SK-N-SH treated with all-trans-retinoic acid at 6 μM for 48 hours (cell line): ENCODE measurements around the gene ERN1.
"Not testable (repeated sequence)": the region's sequence is repeated elsewhere in the genome, so short reads cannot be mapped to it uniquely, and the experiment has no call there.

ENCODE experiments used
- ATAC-seq: fragments of 200-7000 bp; cut with Tn5 transposase; 3 replicates; pipeline ENCODE4 v1.9.1; 2020; ENCODE audit warnings: mild to moderate bottlenecking, moderate library complexity
- ARNTL ChIP-seq: fragments of 450-650 bp; formaldehyde crosslinking; IDR thresholded peaks from 2 replicates; pipeline ENCODE4 v1.5.0; 2020; ENCODE audit warnings: low read depth, mild to moderate bottlenecking, moderate library complexity, borderline replicate concordance
- BACH2 ChIP-seq: fragments of 250-450 bp; sonication (Bioruptor Pico); IDR thresholded peaks from 2 replicates; pipeline ENCODE4 v1.9.0; 2021; ENCODE audit warnings: mild to moderate bottlenecking, borderline replicate concordance
- CREB5 ChIP-seq: fragments of 250-450 bp; sonication (Bioruptor Pico); IDR thresholded peaks from 2 replicates; pipeline ENCODE4 v1.5.1; 2020; ENCODE audit warnings: low read depth, mild to moderate bottlenecking, moderate library complexity
- CSDC2 ChIP-seq: fragments of 250-450 bp; sonication (Bioruptor Pico); IDR thresholded peaks from 2 replicates; pipeline ENCODE4 v1.5.0; 2020; ENCODE audit warnings: mild to moderate bottlenecking, moderate library complexity
- CSRNP3 ChIP-seq: fragments of 250-450 bp; sonication (Bioruptor Pico); IDR thresholded peaks from 2 replicates; pipeline ENCODE4 v1.5.1; 2021; ENCODE audit warnings: mild to moderate bottlenecking, moderate library complexity
- ESRRG ChIP-seq: fragments of 250-450 bp; sonication (Bioruptor Pico); IDR thresholded peaks from 2 replicates; pipeline ENCODE4 v1.6.1; 2021; ENCODE audit warnings: mild to moderate bottlenecking
- GLIS3 ChIP-seq: fragments of 250-450 bp; sonication (Bioruptor Pico); IDR thresholded peaks from 2 replicates; pipeline ENCODE4 v1.5.0; 2020; ENCODE audit warnings: mild to moderate bottlenecking, moderate library complexity
- ISL1 ChIP-seq: fragments of 250-450 bp; sonication (Bioruptor Pico); IDR thresholded peaks from 2 replicates; pipeline ENCODE4 v2.1.2; 2022; ENCODE audit warnings: mild to moderate bottlenecking, moderate library complexity
- OSR1 ChIP-seq: fragments of 250-450 bp; sonication (Bioruptor Pico); IDR thresholded peaks from 2 replicates; pipeline ENCODE4 v1.8.0; 2022; ENCODE audit warnings: moderate library complexity, mild to moderate bottlenecking, inconsistent platforms
- PATZ1 ChIP-seq: fragments of 250-450 bp; sonication (Bioruptor Pico); IDR thresholded peaks from 2 replicates; pipeline ENCODE4 v1.8.0; 2020; ENCODE audit warnings: mild to moderate bottlenecking, moderate library complexity, borderline replicate concordance
- PPARA ChIP-seq: fragments of 250-450 bp; sonication (Bioruptor Pico); IDR thresholded peaks from 2 replicates; pipeline ENCODE4 v1.5.0; 2020; ENCODE audit warnings: mild to moderate bottlenecking, borderline replicate concordance
- RARB ChIP-seq: fragments of 250-450 bp; sonication (Bioruptor Pico); IDR thresholded peaks from 2 replicates; pipeline ENCODE4 v1.8.0; 2021; ENCODE audit warnings: mild to moderate bottlenecking, moderate library complexity
- SNAI2 ChIP-seq: fragments of 250-450 bp; sonication (Bioruptor Pico); IDR thresholded peaks from 2 replicates; pipeline ENCODE4 v1.5.0; 2020; ENCODE audit warnings: mild to moderate bottlenecking, moderate library complexity
- TCF4 ChIP-seq: fragments of 250-450 bp; sonication (Bioruptor Pico); IDR thresholded peaks from 2 replicates; pipeline ENCODE4 v1.8.0; 2021; ENCODE audit warnings: mild to moderate bottlenecking, moderate library complexity, borderline replicate concordance
- TOX ChIP-seq: fragments of 250-450 bp; sonication (Bioruptor Pico); IDR thresholded peaks from 2 replicates; pipeline ENCODE4 v1.8.0; 2021; ENCODE audit warnings: mild to moderate bottlenecking, moderate library complexity, borderline replicate concordance
- TSHZ2 ChIP-seq: fragments of 250-450 bp; sonication (Bioruptor Pico); IDR thresholded peaks from 2 replicates; pipeline ENCODE4 v1.5.0; 2020; ENCODE audit warnings: mild to moderate bottlenecking, moderate library complexity
- ZNF565 ChIP-seq: fragments of 450-650 bp; formaldehyde crosslinking; conservative IDR thresholded peaks from 2 replicates; pipeline ENCODE4 v1.5.0; 2020; ENCODE audit warnings: low read depth, mild to moderate bottlenecking, moderate library complexity
- ZNF70 ChIP-seq: fragments of 450-650 bp; formaldehyde crosslinking; IDR thresholded peaks from 2 replicates; pipeline ENCODE4 v1.5.0; 2020; ENCODE audit warnings: mild to moderate bottlenecking, moderate library complexity
- ZNF8 ChIP-seq: fragments of 450-650 bp; formaldehyde crosslinking; IDR thresholded peaks from 2 replicates; pipeline ENCODE4 v1.5.0; 2020; ENCODE audit warnings: mild to moderate bottlenecking, moderate library complexity

ERN1 gene

GRCh38 chr17:64007089-64007837 lies 122.7 kb downstream of the ERN1 start:
- ATAC-seq: not testable (repeated sequence)

- TF ChIP-seq ZNF8 (CRISPR knock-in tag) (no peak), TCF4 (peak; percentile 28; the same call in 1 of the 2 replicates)
- no peak for ATAC-seq
These were observed 123.4 kb downstream of the ERN1 start for GRCh38 chr17:64006361-64007088.

- TF ChIP-seq OSR1 (CRISPR knock-in tag) (no peak), ZNF565 (no peak)
- peak; percentile 37 for ATAC-seq
These were observed 124.2 kb downstream of the ERN1 start for GRCh38 chr17:64005734-64006167.

- no peak for ATAC-seq
- TF ChIP-seq ZNF565 (no peak), ISL1 (no peak), CREB5 (CRISPR knock-in tag) (no peak), ESRRG (CRISPR knock-in tag) (no peak), GLIS3 (CRISPR knock-in tag) (no peak), PATZ1 (CRISPR knock-in tag) (no peak), SNAI2 (no peak), CSRNP3 (CRISPR knock-in tag) (no peak), CSDC2 (CRISPR knock-in tag) (no peak), BACH2 (CRISPR knock-in tag) (no peak), ZNF70 (no peak), ARNTL (CRISPR knock-in tag) (no peak)
- TF ChIP-seq, all 23 proteins: peak for 0
These were observed 124.8 kb downstream of the ERN1 start for GRCh38 chr17:64004903-64005733.

GRCh38 chr17:64004218-64004770 lies 125.7 kb downstream of the ERN1 start:
- ATAC-seq: no peak
- no peak for TF ChIP-seq BACH2 (CRISPR knock-in tag)
- no peak for TF ChIP-seq CSDC2 (CRISPR knock-in tag)
- no peak for TF ChIP-seq ARNTL (CRISPR knock-in tag)
- TF ChIP-seq ISL1: no peak
- no peak for TF ChIP-seq ZNF565
- no peak for TF ChIP-seq TSHZ2
- no peak for TF ChIP-seq OSR1 (CRISPR knock-in tag)
- no peak for TF ChIP-seq ESRRG (CRISPR knock-in tag)
- TF ChIP-seq TOX (CRISPR knock-in tag): no peak
- TF ChIP-seq PATZ1 (CRISPR knock-in tag): no peak
- no peak for TF ChIP-seq ZNF8 (CRISPR knock-in tag)
- no peak for TF ChIP-seq RARB (CRISPR knock-in tag)
- TF ChIP-seq PPARA (CRISPR knock-in tag): no peak
- TF ChIP-seq SNAI2: no peak
- TF ChIP-seq CSRNP3 (CRISPR knock-in tag): no peak
